RCC 7860 (cell line): Measurements from ENCODE around the gene FAM107B.

Experiments used
- DNase-seq: peaks from one replicate; pipeline ENCODE4 v3.0.0-alpha.2; 2015; ENCODE audit warnings: low spot score
- FAIRE-seq: peaks from 2 replicates; lab custom pipeline; 2012; peaks lifted over from hg19 to GRCh38; lab: Jason Lieb, UNC

FAM107B gene

GRCh38 chr10:14476641-14477407, 297.9 kb downstream of the FAM107B start:
- FAIRE-seq (peak; percentile 95), DNase-seq (peak; percentile 97)

GRCh38 chr10:14476006-14476405, 298.7 kb downstream of the FAM107B start:
- DNase-seq (no peak), FAIRE-seq (no peak)

GRCh38 chr10:14474656-14475055, 300.0 kb downstream of the FAM107B start:
- FAIRE-seq (no peak), DNase-seq (peak; percentile 14)

- DNase-seq, result no peak
- no peak for FAIRE-seq
Measured at GRCh38 chr10:14470920-14471319, 303.8 kb downstream of the FAM107B start.

GRCh38 chr10:14468726-14469125, 306.0 kb downstream of the FAM107B start:
- FAIRE-seq (no peak), DNase-seq (no peak)
